ENCODE data around the gene EGFL8. TPM values are rescaled to one million over a fixed set of nuclear protein-coding genes. Genes with fewer than 3 reads are reported as not detected.

EGFL8 gene
- total RNA-seq, 2 donors from 2014 or later, result 4.8 to 5.2 TPM

- Histone ChIP-seq H3K27ac (no peak overlapping the region), H3K9me3 (no peaks in the 10 kb centered on the region), H3K36me3 (peaks cover 66% of the 10 kb centered on the region), H3K4me1 (no peaks in the 10 kb centered on the region), H3K4me3 (no peak overlapping the region), H3K27me3 (no peaks in the 10 kb centered on the region)
- TF ChIP-seq CTCF (IDR thresholded peaks at IDR 0.05), result no peak
- DNase-seq (ENCODE audit: low spot score), result no peak
These were observed 2.9 kb downstream of the EGFL8 start for GRCh38 chr6:32167154-32167760.

- TF ChIP-seq CTCF (IDR thresholded peaks at IDR 0.05), result no peak
- Histone ChIP-seq H3K9me3 (no peaks in the 10 kb centered on the region), H3K4me3 (no peak overlapping the region), H3K27me3 (no peaks in the 10 kb centered on the region), H3K36me3 (peaks cover 63% of the 10 kb centered on the region), H3K27ac (no peak overlapping the region), H3K4me1 (no peaks in the 10 kb centered on the region)
- DNase-seq (ENCODE audit: low spot score), result no peak
These were observed 3.4 kb downstream of the EGFL8 start for GRCh38 chr6:32167761-32168262.

- H3K36me3 ChIP-seq, result peaks cover 58% of the 10 kb centered on the region
- H3K27me3 ChIP-seq, result no peaks in the 10 kb centered on the region
- TF ChIP-seq CTCF (IDR thresholded peaks at IDR 0.05), result no peak
- H3K27ac ChIP-seq, result no peak overlapping the region
- H3K4me3 ChIP-seq, result no peak overlapping the region
- H3K9me3 ChIP-seq, result no peaks in the 10 kb centered on the region
- DNase-seq (ENCODE audit: low spot score), result no peak
- no peaks in the 10 kb centered on the region for H3K4me1 ChIP-seq
These were observed 4.0 kb downstream of the EGFL8 start for GRCh38 chr6:32168350-32168749.

GRCh38 chr6:32168807-32169591, 4.6 kb downstream of the EGFL8 start:
- Histone ChIP-seq H3K27me3 (no peaks in the 10 kb centered on the region), H3K36me3 (peaks cover 53% of the 10 kb centered on the region), H3K4me1 (no peaks in the 10 kb centered on the region), H3K27ac (no peak overlapping the region), H3K9me3 (no peaks in the 10 kb centered on the region), H3K4me3 (no peak overlapping the region)
- TF ChIP-seq CTCF (IDR thresholded peaks at IDR 0.05), result no peak
- no peak for DNase-seq (ENCODE audit: low spot score)

GRCh38 chr6:32170294-32170693, 5.9 kb downstream of the EGFL8 start:
- H3K9me3 ChIP-seq, result no peaks in the 10 kb centered on the region
- no peaks in the 10 kb centered on the region for H3K27me3 ChIP-seq
- H3K36me3 ChIP-seq, result peaks cover 49% of the 10 kb centered on the region
- no peak overlapping the region for H3K4me3 ChIP-seq
- peaks cover 0 to 11% of the 10 kb centered on the region in 2 donors for H3K4me1 ChIP-seq
- H3K27ac ChIP-seq, result no peak overlapping the region
- no peak for TF ChIP-seq CTCF (IDR thresholded peaks at IDR 0.05)
- DNase-seq (ENCODE audit: low spot score), result no peak
